Uterus (tissue), 2 donors: ENCODE data around the gene FLNB.

Experiments used
- CTCF ChIP-seq, 4 experiments: fragments of 200-600 bp in 2 of 4; fragments of 450-650 bp in 2 of 4; sonication (generic) in 2 of 4; IDR thresholded peaks; one replicate each; pipeline ENCODE4 v1.5.1; 2016 to 2019; ENCODE audit warnings: antibody characterized with exemption in 4 of 4, mild to moderate bottlenecking in 2 of 4, moderate library complexity in 1 of 4
- POLR2A ChIP-seq, 2 donors: fragments of 450-650 bp; IDR thresholded peaks; one replicate each; pipeline ENCODE4 v1.6.1; 2016; ENCODE audit warnings: antibody characterized with exemption in 2 of 2, mild to moderate bottlenecking in 1 of 2, moderate library complexity in 1 of 2

GRCh38 chr3:58062472-58062871 lies 54.2 kb downstream of the FLNB start:
- no peak for TF ChIP-seq CTCF (IDR thresholded peaks at IDR 0.05)
- no peak for TF ChIP-seq POLR2A (IDR thresholded peaks at IDR 0.05)
